ENCODE data around the gene USP12.

DNA sequence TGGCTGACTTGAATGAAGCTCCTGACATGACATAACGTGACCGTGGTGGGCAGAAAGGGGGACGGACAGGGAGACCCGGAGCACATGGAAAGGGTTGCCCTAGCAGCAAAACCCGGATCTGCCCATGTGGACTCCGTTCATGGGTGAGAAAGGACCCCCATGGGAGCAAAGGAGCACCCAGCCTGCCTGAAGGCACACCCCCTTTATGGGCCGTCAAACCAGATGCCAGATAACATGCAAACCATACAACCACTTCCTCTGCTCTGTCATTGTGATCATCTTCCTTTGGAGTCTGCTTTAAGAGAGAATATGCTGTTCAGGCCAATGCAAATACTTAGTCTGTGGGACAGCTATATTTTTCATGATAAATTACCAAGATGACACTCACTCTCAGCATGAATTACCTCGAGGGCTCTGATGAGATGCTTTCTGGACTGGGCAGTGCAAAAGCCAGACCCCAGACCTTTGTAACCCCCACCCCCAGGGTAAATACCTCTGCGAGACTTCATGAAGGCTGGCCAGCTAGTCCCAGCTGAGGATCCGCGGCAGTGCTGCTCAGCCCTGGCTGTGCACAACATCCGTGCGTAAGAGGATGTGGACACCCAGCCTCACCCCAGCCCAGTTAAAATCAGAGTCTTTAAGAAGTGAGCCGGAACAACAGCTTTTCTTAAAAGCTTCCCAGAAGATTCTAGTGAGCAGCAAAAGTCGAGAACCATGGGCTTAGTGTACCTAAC, 126.6 kb downstream of the USP12 start:
- TF ChIP-seq SIN3A (IDR thresholded peaks at IDR 0.05; ENCODE audit: borderline replicate concordance, insufficient read depth, low read length) (no peak), REST (IDR thresholded peaks at IDR 0.05; ENCODE audit: insufficient read depth in 1 of 2, low read depth in 2 of 2, low read length in 2 of 2) (no peak), POLR2AphosphoS5 (IDR thresholded peaks at IDR 0.05; ENCODE audit: low read depth, low read length) (no peak), TAF1 (IDR thresholded peaks at IDR 0.05; ENCODE audit: borderline replicate concordance, insufficient read depth, low read length) (no peak), FOXP2 (optimal IDR thresholded peaks at IDR 0.05; ENCODE audit: borderline replicate concordance, extremely low read depth, extremely low read length, insufficient read depth) (no peak)
